ENCODE measurements around the gene IGFBP6. TPM values are rescaled to one million over a fixed set of nuclear protein-coding genes. Genes with fewer than 3 reads are reported as not detected.

Gene IGFBP6
- total RNA-seq, 1 donor from 2014 or later, result 81.6 TPM

DNA sequence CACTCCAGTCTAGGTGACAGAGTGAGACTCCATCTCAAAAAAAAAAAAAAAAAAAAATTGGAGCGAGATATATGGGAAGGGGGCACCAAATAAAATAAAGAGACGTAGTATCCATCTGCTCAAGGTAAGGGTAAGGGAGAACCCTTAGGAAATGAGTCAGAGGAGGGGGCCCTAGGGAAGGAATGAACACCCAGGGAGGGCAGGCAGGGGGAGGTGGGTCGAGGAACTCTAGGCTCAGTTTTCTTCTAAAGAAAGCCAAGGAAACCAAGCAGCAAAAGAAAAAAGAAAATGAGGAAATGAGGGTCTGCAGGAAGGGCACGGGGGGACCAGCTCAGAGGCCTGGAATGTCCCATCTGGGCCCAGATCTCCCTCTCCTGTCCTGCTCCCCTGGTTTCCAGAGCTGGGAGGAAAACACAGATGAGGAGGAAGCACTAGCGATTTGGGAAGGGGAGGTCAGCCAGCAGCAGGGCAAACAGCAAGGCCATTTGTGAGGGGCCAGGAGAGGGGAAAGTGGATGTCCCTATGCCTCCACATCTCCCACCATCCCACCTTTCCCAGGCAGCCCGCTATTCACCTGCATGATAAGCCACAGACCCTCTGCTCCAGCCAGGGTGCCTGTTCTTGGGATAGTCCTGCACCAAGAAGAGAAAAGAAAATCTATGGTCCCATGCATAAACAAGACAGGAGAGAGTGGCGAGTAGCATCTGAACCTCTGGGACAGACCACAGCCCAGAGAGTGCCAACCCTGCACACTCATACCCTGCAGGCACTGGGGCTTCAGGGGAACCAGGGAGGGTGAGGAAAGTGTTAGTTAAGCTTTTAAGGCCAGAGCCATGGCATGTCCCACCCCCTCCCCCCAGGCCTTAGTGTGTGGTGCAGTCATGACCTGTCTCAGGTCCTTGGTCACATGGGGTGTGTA lies 30.1 kb upstream of the IGFBP6 start:
- Histone ChIP-seq H3K36me3 (ENCODE audit: control insufficient read depth, insufficient read depth, low read length) (peaks cover 23% of the 10 kb centered on the region), H3K27me3 (ENCODE audit: control insufficient read depth, insufficient read depth, low read length) (no peaks in the 10 kb centered on the region), H3K4me3 (ENCODE audit: low read depth, low read length) (no peak overlapping the region)
- FAIRE-seq, result peak; percentile 84
- no peak for TF ChIP-seq CTCF (IDR thresholded peaks at IDR 0.05; ENCODE audit: insufficient read depth, low read length, severe bottlenecking)
- DNase-seq (ENCODE audit: low read depth), result no peak

DNA sequence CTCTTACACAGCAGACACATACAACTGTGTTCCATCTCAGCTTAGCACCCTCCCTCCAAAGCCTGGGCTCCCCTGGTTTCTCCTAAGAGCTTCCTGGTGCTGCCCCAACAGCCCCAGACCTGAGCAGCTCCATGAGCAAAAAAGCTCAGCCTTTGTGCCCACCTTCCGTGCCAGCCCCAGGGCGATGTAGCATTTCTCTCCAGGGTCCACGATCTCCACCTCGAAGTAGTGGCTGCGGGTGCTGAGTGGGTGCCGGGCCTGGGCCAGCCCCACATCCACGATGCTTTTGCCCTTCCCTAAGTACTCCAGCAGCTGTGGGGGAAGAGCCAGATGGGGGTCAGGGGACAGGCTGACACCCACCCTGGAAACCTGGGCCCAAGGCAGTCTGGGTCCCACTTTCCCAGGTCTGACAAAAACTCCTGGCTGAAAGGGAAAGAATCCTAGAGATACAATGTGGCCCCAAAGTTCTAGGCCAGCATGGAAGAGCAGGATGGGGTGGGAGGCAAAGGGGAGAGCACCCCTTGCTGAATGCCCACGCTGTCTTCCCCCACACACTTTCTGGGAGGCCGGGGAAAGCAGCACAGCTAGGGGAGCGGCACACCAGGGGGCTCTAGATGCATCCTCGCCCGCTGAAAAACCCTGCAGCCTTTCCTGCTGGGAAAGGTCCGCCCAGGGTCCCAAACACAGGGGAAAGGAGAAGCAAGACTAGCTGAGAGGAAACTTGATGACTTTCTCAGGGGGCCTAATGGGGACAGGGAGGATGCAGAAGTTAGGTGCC lies 29.3 kb upstream of the IGFBP6 start:
- H3K27me3 ChIP-seq (ENCODE audit: control insufficient read depth, insufficient read depth, low read length), result no peaks in the 10 kb centered on the region
- FAIRE-seq, result no peak
- TF ChIP-seq CTCF (IDR thresholded peaks at IDR 0.05; ENCODE audit: insufficient read depth, low read length, severe bottlenecking), result no peak
- H3K4me3 ChIP-seq (ENCODE audit: low read depth, low read length), result no peak overlapping the region
- DNase-seq (ENCODE audit: low read depth), result no peak
- peaks cover 22% of the 10 kb centered on the region for H3K36me3 ChIP-seq (ENCODE audit: control insufficient read depth, insufficient read depth, low read length)

DNA sequence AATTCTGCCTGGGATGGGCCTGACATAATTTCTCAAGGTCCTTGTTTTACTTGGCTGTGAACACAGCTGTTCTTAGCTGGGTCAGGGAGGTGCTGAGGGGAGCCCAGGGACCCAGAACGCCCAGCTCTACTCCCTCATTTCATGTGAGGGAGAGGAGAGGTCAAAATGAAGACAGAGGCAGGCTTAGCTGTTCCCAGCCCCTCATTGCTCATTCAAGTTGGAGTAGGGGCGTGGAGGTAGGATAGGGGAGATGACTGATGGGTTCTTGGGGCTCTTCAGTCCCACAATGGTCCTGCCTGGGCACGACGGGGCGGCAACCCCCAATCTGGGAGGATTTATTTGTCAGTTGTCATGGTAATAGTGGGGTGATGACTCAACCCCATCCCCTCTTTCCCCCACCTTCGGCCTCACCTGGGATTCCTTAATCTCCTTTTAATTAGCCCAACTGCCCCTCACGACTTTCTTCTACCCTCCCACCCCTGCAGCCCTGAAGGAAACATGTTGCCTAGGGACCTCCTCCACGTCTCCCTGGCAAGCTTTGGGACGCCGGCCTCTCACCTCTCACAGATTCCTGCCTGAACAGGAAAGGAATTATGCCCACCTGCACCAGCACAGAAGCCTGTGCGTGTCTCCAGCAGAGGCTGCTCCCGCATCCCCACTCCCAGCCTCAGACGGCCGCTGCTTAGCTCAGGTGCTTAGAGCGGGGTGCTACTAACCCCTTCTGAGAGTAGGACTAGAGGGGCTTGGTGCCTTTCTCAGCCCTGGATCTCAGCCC lies 28.5 kb upstream of the IGFBP6 start:
- TF ChIP-seq CTCF (IDR thresholded peaks at IDR 0.05; ENCODE audit: insufficient read depth, low read length, severe bottlenecking), result no peak
- peaks cover 21% of the 10 kb centered on the region for H3K36me3 ChIP-seq (ENCODE audit: control insufficient read depth, insufficient read depth, low read length)
- H3K27me3 ChIP-seq (ENCODE audit: control insufficient read depth, insufficient read depth, low read length), result no peaks in the 10 kb centered on the region
- FAIRE-seq (no peak), DNase-seq (ENCODE audit: low read depth) (no peak)
- no peak overlapping the region for H3K4me3 ChIP-seq (ENCODE audit: low read depth, low read length)

DNA sequence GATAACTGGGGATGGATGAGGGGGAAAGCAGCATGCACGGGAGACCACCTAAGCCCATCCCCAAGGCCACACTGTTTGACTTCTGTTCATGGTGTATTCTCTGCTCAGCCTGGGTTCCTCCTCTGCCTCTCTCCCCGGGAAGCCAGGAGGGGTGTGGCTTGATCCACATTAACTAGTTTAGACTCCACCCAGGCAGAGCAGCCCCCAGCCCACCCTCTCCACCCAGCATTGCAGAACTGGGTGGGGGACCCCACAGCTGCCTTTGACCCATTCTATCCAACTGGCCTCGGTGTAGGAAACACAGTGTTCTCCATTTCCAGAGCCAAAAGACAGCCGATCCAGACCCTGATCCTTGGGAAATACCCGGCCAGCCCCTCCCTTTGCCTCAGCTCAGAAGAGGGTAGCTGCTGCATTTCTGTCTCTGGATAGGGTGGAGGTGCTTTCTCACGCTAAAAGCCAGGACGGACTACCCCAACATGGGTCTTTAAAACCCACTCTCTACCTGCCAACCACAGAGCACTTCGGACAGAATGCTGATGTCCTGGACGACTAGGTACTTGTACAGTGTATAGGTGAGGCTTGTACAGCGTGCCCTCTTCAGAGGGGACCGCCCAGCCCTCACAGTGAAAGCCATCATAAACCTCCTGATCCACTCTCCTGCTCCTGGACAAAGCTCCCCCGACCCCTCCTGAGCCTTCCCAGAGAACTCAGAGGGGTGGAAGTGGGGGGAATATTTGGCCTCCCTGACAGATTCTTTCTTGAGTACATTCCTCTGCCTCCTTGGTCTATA lies 27.7 kb upstream of the IGFBP6 start:
- no peak for FAIRE-seq

More for the DNA sequence above, 27.7 kb upstream of the IGFBP6 start:
- H3K36me3 ChIP-seq (ENCODE audit: control insufficient read depth, insufficient read depth, low read length), result peaks cover 29% of the 10 kb centered on the region
- no peak for DNase-seq (ENCODE audit: low read depth)
- H3K27me3 ChIP-seq (ENCODE audit: control insufficient read depth, insufficient read depth, low read length), result no peaks in the 10 kb centered on the region
- TF ChIP-seq CTCF (IDR thresholded peaks at IDR 0.05; ENCODE audit: insufficient read depth, low read length, severe bottlenecking), result no peak
- no peak overlapping the region for H3K4me3 ChIP-seq (ENCODE audit: low read depth, low read length)

Data from bronchial epithelial cell (primary cell).